HEK293T (cell line): ENCODE data around the gene MED15.

ENCODE experiments used
- CTCF ChIA-PET: fragments of 350-600 bp; formaldehyde crosslinking; extraction: SDS; loops from one replicate; lab custom pipeline; 2021; ENCODE audit warnings: antibody characterized with exemption, inconsistent platforms; lab: Yijun Ruan, JAX
- POLR2A ChIA-PET: fragments of 350-600 bp; formaldehyde crosslinking; extraction: SDS; loops from one replicate; lab custom pipeline; 2020; ENCODE audit warnings: antibody characterized with exemption, inconsistent platforms; lab: Yijun Ruan, JAX
- DNase-seq: peaks from one replicate; pipeline ENCODE4 v3.0.0; 2012; ENCODE audit warnings: mixed read lengths; ENCODE audit errors: extremely low spot score
- ARNT ChIP-seq: fragments of 450-650 bp; IDR thresholded peaks from 2 replicates; pipeline ENCODE4 v1.6.1; 2017; ENCODE audit warnings: mild to moderate bottlenecking
- BHLHE40 ChIP-seq: fragments of 450-650 bp; IDR thresholded peaks from 2 replicates; pipeline ENCODE4 v1.6.1; 2016; ENCODE audit warnings: mild to moderate bottlenecking, moderate library complexity, borderline replicate concordance
- CTBP1 ChIP-seq: fragments of 450-650 bp; IDR thresholded peaks from 2 replicates; pipeline ENCODE4 v1.6.1; 2016; ENCODE audit warnings: borderline replicate concordance
- ELF4 ChIP-seq: fragments of 450-650 bp; IDR thresholded peaks from 2 replicates; pipeline ENCODE4 v1.6.1; 2017; ENCODE audit warnings: antibody characterized with exemption
- FOXA1 ChIP-seq: fragments of 450-650 bp; IDR thresholded peaks from 2 replicates; pipeline ENCODE4 v1.6.1; 2016; ENCODE audit warnings: mild to moderate bottlenecking
- FOXK2 ChIP-seq: fragments of 450-650 bp; IDR thresholded peaks from 2 replicates; pipeline ENCODE4 v1.6.1; 2016; ENCODE audit warnings: mild to moderate bottlenecking
- FOXM1 ChIP-seq: fragments of 450-650 bp; IDR thresholded peaks from 2 replicates; pipeline ENCODE4 v1.6.1; 2017; ENCODE audit warnings: mild to moderate bottlenecking, borderline replicate concordance
- HDGF ChIP-seq: fragments of 450-650 bp; IDR thresholded peaks from 2 replicates; pipeline ENCODE4 v1.6.1; 2017; ENCODE audit warnings: antibody characterized with exemption, borderline replicate concordance
- L3MBTL2 ChIP-seq: fragments of 450-650 bp; conservative IDR thresholded peaks from 2 replicates; pipeline ENCODE4 v1.6.1; 2016; ENCODE audit warnings: mild to moderate bottlenecking
- LEF1 ChIP-seq: fragments of 450-650 bp; IDR thresholded peaks from 2 replicates; pipeline ENCODE4 v1.6.1; 2017; ENCODE audit warnings: mild to moderate bottlenecking, borderline replicate concordance
- NFRKB ChIP-seq: fragments of 450-650 bp; IDR thresholded peaks from 2 replicates; pipeline ENCODE4 v1.6.1; 2016; ENCODE audit warnings: mild to moderate bottlenecking, moderate library complexity
- SP1 ChIP-seq: fragments of 450-650 bp; IDR thresholded peaks from 2 replicates; pipeline ENCODE4 v1.6.1; 2017
- SUZ12 ChIP-seq: fragments of 450-650 bp; IDR thresholded peaks from 2 replicates; pipeline ENCODE4 v1.6.1; 2016; ENCODE audit warnings: mild to moderate bottlenecking
- TARDBP ChIP-seq: fragments of 450-650 bp; IDR thresholded peaks from 2 replicates; pipeline ENCODE4 v1.6.1; 2016
- ZNF384 ChIP-seq: fragments of 450-650 bp; IDR thresholded peaks from 2 replicates; pipeline ENCODE4 v1.6.1; 2016
- TF ChIP-seq, protein P1 (sequence below): fragments of 450-650 bp; IDR thresholded peaks from 2 replicates; pipeline ENCODE4 v1.6.1; 2016

Gene MED15

GRCh38 chr22:20547029-20547428 lies 39.6 kb downstream of the MED15 start:
- CTCF ChIA-PET = interaction anchor here (2.0 kb wide), 1 partner anchor 17 kb away, joined by 7 read pairs; no protein-coding TSS in a partner anchor

GRCh38 chr22:20548806-20549205 lies 41.4 kb downstream of the MED15 start:
- no peak for DNase-seq
- ChIA-PET CTCF (no interaction called here), POLR2A (no interaction called here)
- TF ChIP-seq L3MBTL2 (no peak), ARNT (no peak), FOXK2 (no peak), HDGF (no peak), NFRKB (no peak), ELF4 (no peak), SUZ12 (no peak), CTBP1 (no peak), SP1 (no peak), FOXM1 (no peak), BHLHE40 (no peak), LEF1 (no peak)
- TF ChIP-seq, protein P1, sequence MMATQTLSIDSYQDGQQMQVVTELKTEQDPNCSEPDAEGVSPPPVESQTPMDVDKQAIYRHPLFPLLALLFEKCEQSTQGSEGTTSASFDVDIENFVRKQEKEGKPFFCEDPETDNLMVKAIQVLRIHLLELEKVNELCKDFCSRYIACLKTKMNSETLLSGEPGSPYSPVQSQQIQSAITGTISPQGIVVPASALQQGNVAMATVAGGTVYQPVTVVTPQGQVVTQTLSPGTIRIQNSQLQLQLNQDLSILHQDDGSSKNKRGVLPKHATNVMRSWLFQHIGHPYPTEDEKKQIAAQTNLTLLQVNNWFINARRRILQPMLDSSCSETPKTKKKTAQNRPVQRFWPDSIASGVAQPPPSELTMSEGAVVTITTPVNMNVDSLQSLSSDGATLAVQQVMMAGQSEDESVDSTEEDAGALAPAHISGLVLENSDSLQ = no peak

More at GRCh38 chr22:20547029-20547428, 39.6 kb downstream of the MED15 start:
- POLR2A ChIA-PET = no interaction called here
- no peak for DNase-seq
- no peak for TF ChIP-seq NFRKB
- no peak for TF ChIP-seq SUZ12
- no peak for TF ChIP-seq ARNT
- TF ChIP-seq ELF4 = no peak
- no peak for TF ChIP-seq LEF1
- no peak for TF ChIP-seq ZNF384
- no peak for TF ChIP-seq FOXM1
- TF ChIP-seq L3MBTL2 = no peak
- TF ChIP-seq, protein P1 = no peak
- TF ChIP-seq BHLHE40 = no peak

- no peak for DNase-seq
- POLR2A ChIA-PET = no interaction called here
- CTCF ChIA-PET = no interaction called here
- TF ChIP-seq FOXA1 (no peak), ZNF384 (no peak), LEF1 (no peak), ELF4 (no peak), L3MBTL2 (no peak), FOXM1 (no peak), BHLHE40 (no peak)
These were observed 41.9 kb downstream of the MED15 start for GRCh38 chr22:20549232-20549841.

DNA sequence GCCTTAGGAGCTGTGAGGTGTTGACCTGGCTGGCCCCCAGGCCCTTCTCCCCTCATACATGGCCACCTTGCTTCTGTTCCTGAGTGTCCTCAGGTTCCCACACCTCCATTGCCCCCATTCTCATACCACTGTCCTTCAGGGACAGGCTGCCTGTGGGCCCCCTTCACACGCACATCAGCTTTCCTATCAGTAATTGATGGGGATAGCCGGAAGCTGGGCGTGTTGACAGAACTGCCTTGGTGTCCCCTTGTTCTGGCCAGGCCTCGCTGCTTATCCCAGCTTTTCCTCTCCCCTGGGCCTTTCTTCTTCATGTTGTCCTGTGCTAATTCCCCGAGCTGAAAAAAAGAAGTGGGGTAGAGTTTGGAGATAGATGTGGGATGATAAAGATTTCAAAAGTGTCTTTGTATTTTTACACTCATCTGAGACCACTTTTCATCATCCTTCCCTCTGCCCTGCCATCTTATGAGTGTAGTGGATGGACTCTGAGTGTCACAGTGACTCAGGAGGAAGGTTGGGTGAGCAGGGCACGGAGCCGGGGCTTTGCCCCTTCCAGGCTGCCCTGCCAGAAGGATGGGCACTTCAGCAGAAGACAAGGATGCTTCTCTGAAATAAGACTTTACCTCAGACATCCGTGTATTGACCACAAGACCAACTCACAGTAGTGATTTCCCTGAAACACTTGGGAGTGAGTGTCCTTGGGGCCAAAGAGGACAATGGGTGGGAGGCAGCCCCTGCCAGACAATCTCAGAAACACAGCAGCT lies 42.8 kb downstream of the MED15 start:
- CTCF ChIA-PET = interaction anchor here (2.4 kb wide), 1 partner anchor 14 kb away, joined by 11 read pairs; no protein-coding TSS in a partner anchor
- TF ChIP-seq FOXM1 (no peak), ELF4 (no peak), TARDBP (no peak), ZNF384 (no peak), LEF1 (no peak), L3MBTL2 (no peak), FOXK2 (no peak), CTBP1 (no peak), SUZ12 (no peak)
- TF ChIP-seq, protein P1 = no peak
- no peak for DNase-seq
- POLR2A ChIA-PET = no interaction called here

- CTCF ChIA-PET = interaction anchor here (2.4 kb wide), 1 partner anchor 13 kb away, joined by 11 read pairs; no protein-coding TSS in a partner anchor
- POLR2A ChIA-PET = no interaction called here
- no peak for DNase-seq
- TF ChIP-seq SUZ12 (no peak), ZNF384 (no peak), FOXA1 (no peak), BHLHE40 (no peak)
These were observed 43.7 kb downstream of the MED15 start for GRCh38 chr22:20550851-20551744.
